Brain microvascular endothelial cell (primary cell): Measurements from ENCODE around the gene NAB2.
"Not testable (repeated sequence)": the region's sequence is repeated elsewhere in the genome, so short reads cannot be mapped to it uniquely, and the experiment has no call there.

ENCODE experiments used
- DNase-seq: peaks from one replicate; pipeline ENCODE4 v3.0.0-alpha.2; 2020
- H3K27ac ChIP-seq: fragments of 250-450 bp; sonication (Bioruptor Pico); 2 replicates; pipeline ENCODE4 v1.5.1; 2020; ENCODE audit warnings: mild to moderate bottlenecking, moderate library complexity
- H3K27me3 ChIP-seq: fragments of 250-450 bp; sonication (Bioruptor Pico); replicated peaks from 2 replicates; pipeline ENCODE4 v1.5.1; 2020; ENCODE audit warnings: mild to moderate bottlenecking
- H3K36me3 ChIP-seq: fragments of 250-450 bp; sonication (Bioruptor Pico); replicated peaks from 2 replicates; pipeline ENCODE4 v1.5.1; 2020; ENCODE audit warnings: mild to moderate bottlenecking
- H3K4me3 ChIP-seq: 2 replicates; pipeline ENCODE4 v1.5.1; 2011; ENCODE audit warnings: low read depth, mild to moderate bottlenecking, control low read depth, low read length, moderate library complexity
- CTCF ChIP-seq: IDR thresholded peaks from 2 replicates; pipeline ENCODE4 v1.5.1; 2011; ENCODE audit warnings: low read depth, mild to moderate bottlenecking, moderate library complexity, low read length, control low read depth, inconsistent platforms; ENCODE audit errors: missing control alignments
- in situ Hi-C: cut with HindIII; loops from 2 replicates; pipeline ENCODE4 v1.10.0; 2017; ENCODE audit warnings: low sequenced_read_pairs, low pct_ligation_motif_present

NAB2 gene

GRCh38 chr12:57119294-57120085 is 30.6 kb downstream of the NAB2 start:
- Histone ChIP-seq H3K4me3 (no peak overlapping the region), H3K36me3 (no peaks in the 10 kb centered on the region), H3K27ac (no peak overlapping the region), H3K27me3 (no peaks in the 10 kb centered on the region)
- in situ Hi-C loops: no loop called here
- no peak for TF ChIP-seq CTCF
- DNase-seq: no peak

GRCh38 chr12:57120718-57121117 is 31.8 kb downstream of the NAB2 start:
- DNase-seq, H3K27me3 ChIP-seq, in situ Hi-C loops, H3K27ac ChIP-seq, H3K36me3 ChIP-seq, H3K4me3 ChIP-seq: not testable (repeated sequence)

- in situ Hi-C loops: no loop called here
- H3K27me3 ChIP-seq: no peaks in the 10 kb centered on the region
- H3K4me3 ChIP-seq: no peak overlapping the region
- no peak overlapping the region for H3K27ac ChIP-seq
- no peaks in the 10 kb centered on the region for H3K36me3 ChIP-seq
- no peak for DNase-seq
- no peak for TF ChIP-seq CTCF
Measured at GRCh38 chr12:57123813-57124212, 34.9 kb downstream of the NAB2 start.

- peak; percentile 68 for DNase-seq
- H3K27me3 ChIP-seq: no peaks in the 10 kb centered on the region
- no peak overlapping the region for H3K4me3 ChIP-seq
Measured at GRCh38 chr12:57124261-57124877, 35.5 kb downstream of the NAB2 start.

GRCh38 chr12:57126061-57126460 is 37.1 kb downstream of the NAB2 start:
- no peak for TF ChIP-seq CTCF
- Histone ChIP-seq H3K36me3 (no peaks in the 10 kb centered on the region), H3K27me3 (no peaks in the 10 kb centered on the region), H3K27ac (no peak overlapping the region), H3K4me3 (no peak overlapping the region)
- no peak for DNase-seq
- in situ Hi-C loops: no loop called here

More at GRCh38 chr12:57124261-57124877, 35.5 kb downstream of the NAB2 start:
- Histone ChIP-seq H3K36me3 (no peaks in the 10 kb centered on the region), H3K27ac (no peak overlapping the region)
- in situ Hi-C loops: no loop called here
- TF ChIP-seq CTCF: peak; percentile 96

- no peak for DNase-seq
- no peak for TF ChIP-seq CTCF
- Histone ChIP-seq H3K36me3 (no peaks in the 10 kb centered on the region), H3K27ac (no peak overlapping the region), H3K4me3 (no peak overlapping the region), H3K27me3 (no peaks in the 10 kb centered on the region)
- in situ Hi-C loops: no loop called here
Measured at GRCh38 chr12:57126561-57126960, 37.6 kb downstream of the NAB2 start.
